Loucy (cell line): Measurements from ENCODE around the gene PEX16.

ENCODE experiments used
- EZH2phosphoT487 ChIP-seq: fragments of 200-600 bp; IDR thresholded peaks from 2 replicates; pipeline ENCODE4 v1.6.1; 2018; ENCODE audit warnings: antibody characterized with exemption, mild to moderate bottlenecking, moderate library complexity, borderline replicate concordance
- TF ChIP-seq, protein P1 (sequence below): fragments of 200-600 bp; sonication (generic); conservative IDR thresholded peaks from 2 replicates; pipeline ENCODE4 v1.5.1; 2014; ENCODE audit warnings: mild to moderate bottlenecking, antibody characterized with exemption, low read length

DNA sequence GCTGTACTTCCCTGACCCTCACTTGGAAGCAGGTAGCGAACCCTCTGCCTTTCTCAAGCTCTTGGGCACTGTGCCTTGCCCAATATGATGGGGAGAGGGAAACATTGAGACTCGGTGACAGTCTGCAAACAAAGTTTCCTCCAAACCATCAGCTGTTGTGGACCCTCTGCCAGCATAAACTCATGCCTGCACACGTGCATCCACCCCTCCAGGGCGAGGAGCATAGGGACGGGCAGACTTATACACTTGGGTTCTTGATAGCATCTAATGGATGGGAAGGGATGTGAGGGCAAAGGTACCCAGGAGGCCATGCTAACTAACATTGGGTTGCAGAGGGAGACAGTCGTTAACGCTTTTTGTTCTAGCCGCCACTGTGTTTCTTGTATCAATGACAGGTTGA, 40.5 kb downstream of the PEX16 start:
- TF ChIP-seq EZH2phosphoT487 = no peak
- TF ChIP-seq, protein P1, sequence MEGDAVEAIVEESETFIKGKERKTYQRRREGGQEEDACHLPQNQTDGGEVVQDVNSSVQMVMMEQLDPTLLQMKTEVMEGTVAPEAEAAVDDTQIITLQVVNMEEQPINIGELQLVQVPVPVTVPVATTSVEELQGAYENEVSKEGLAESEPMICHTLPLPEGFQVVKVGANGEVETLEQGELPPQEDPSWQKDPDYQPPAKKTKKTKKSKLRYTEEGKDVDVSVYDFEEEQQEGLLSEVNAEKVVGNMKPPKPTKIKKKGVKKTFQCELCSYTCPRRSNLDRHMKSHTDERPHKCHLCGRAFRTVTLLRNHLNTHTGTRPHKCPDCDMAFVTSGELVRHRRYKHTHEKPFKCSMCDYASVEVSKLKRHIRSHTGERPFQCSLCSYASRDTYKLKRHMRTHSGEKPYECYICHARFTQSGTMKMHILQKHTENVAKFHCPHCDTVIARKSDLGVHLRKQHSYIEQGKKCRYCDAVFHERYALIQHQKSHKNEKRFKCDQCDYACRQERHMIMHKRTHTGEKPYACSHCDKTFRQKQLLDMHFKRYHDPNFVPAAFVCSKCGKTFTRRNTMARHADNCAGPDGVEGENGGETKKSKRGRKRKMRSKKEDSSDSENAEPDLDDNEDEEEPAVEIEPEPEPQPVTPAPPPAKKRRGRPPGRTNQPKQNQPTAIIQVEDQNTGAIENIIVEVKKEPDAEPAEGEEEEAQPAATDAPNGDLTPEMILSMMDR = no peak
